ENCODE measurements around the gene TBCD. TPM values are rescaled to one million over a fixed set of nuclear protein-coding genes. Genes with fewer than 3 reads are reported as not detected.

TBCD gene
- total and polyA plus RNA-seq, 2 donors (not counting 1 experiment from before 2014, with no cell fraction given) = 22.1 to 36.7 TPM

GRCh38 chr17:82875407-82875856 is 123.6 kb downstream of the TBCD start:
- no peak overlapping the region for H3K4me3 ChIP-seq (replicated peaks in 1 of 4; ENCODE audit: control extremely low read depth in 1 of 4, insufficient read depth in 1 of 4, low read depth in 3 of 4, low read length in 4 of 4)
- no peak overlapping the region for H3K9ac ChIP-seq (ENCODE audit: insufficient read depth, low read length)
- H3K4me1 ChIP-seq (ENCODE audit: control insufficient read depth, extremely low read depth, insufficient read depth, low read length) = peaks cover 3% of the 10 kb centered on the region
- no peaks in the 10 kb centered on the region for H3K27me3 ChIP-seq (ENCODE audit: control insufficient read depth, insufficient read depth, low read length)
- no peak overlapping the region for H3K27ac ChIP-seq (ENCODE audit: insufficient read depth, low read length)
- H3K4me2 ChIP-seq (ENCODE audit: extremely low read depth, insufficient read depth, low read length) = no peak overlapping the region
- H4K20me1 ChIP-seq (ENCODE audit: control insufficient read depth, extremely low read depth, insufficient read depth, low read length) = no peaks in the 10 kb centered on the region
- H3K79me2 ChIP-seq (ENCODE audit: control insufficient read depth, insufficient read depth, low read length) = no peaks in the 10 kb centered on the region
- peaks cover 4% of the 10 kb centered on the region for H3K36me3 ChIP-seq (ENCODE audit: control insufficient read depth, insufficient read depth, low read length)
- no peak for TF ChIP-seq CTCF (conservative IDR thresholded peaks at IDR 0.05 in 1 of 2, IDR thresholded peaks at IDR 0.05 in 1 of 2; ENCODE audit: low read depth in 1 of 2, low read length in 2 of 2)
- TF ChIP-seq EZH2 (IDR thresholded peaks at IDR 0.05; ENCODE audit: low read length, missing control alignments) = no peak
- H3K9me3 ChIP-seq (ENCODE audit: control insufficient read depth, insufficient read depth, low read depth, low read length) = no peaks in the 10 kb centered on the region
- DNase-seq (ENCODE audit: low read depth in 2 of 2) = no peak
- no peak overlapping the region for H2AFZ ChIP-seq (ENCODE audit: low read length)

- Histone ChIP-seq H2AFZ (ENCODE audit: low read length) (no peak overlapping the region), H3K27me3 (ENCODE audit: control insufficient read depth, insufficient read depth, low read length) (no peaks in the 10 kb centered on the region), H3K4me2 (ENCODE audit: extremely low read depth, insufficient read depth, low read length) (no peak overlapping the region), H3K27ac (ENCODE audit: insufficient read depth, low read length) (peak overlapping the region; percentile 5), H3K4me3 (replicated peaks in 1 of 4; ENCODE audit: control extremely low read depth in 1 of 4, insufficient read depth in 1 of 4, low read depth in 3 of 4, low read length in 4 of 4) (no peak overlapping the region), H3K79me2 (ENCODE audit: control insufficient read depth, insufficient read depth, low read length) (no peaks in the 10 kb centered on the region), H3K9ac (ENCODE audit: insufficient read depth, low read length) (peak overlapping the region; percentile 13), H3K9me3 (ENCODE audit: control insufficient read depth, insufficient read depth, low read depth, low read length) (no peaks in the 10 kb centered on the region), H3K4me1 (ENCODE audit: control insufficient read depth, extremely low read depth, insufficient read depth, low read length) (peaks cover 3% of the 10 kb centered on the region), H4K20me1 (ENCODE audit: control insufficient read depth, extremely low read depth, insufficient read depth, low read length) (no peaks in the 10 kb centered on the region), H3K36me3 (ENCODE audit: control insufficient read depth, insufficient read depth, low read length) (no peaks in the 10 kb centered on the region)
- TF ChIP-seq CTCF (conservative IDR thresholded peaks at IDR 0.05 in 1 of 2, IDR thresholded peaks at IDR 0.05 in 1 of 2; ENCODE audit: low read depth in 1 of 2, low read length in 2 of 2) (no peak), EZH2 (IDR thresholded peaks at IDR 0.05; ENCODE audit: low read length, missing control alignments) (no peak)
- DNase-seq (ENCODE audit: low read depth in 2 of 2) = peak; percentile 37 to 39
Observed at GRCh38 chr17:82876149-82876548, 124.3 kb downstream of the TBCD start.

- H3K4me3 ChIP-seq (replicated peaks in 1 of 4; ENCODE audit: control extremely low read depth in 1 of 4, insufficient read depth in 1 of 4, low read depth in 3 of 4, low read length in 4 of 4) = no peak overlapping the region
- no peaks in the 10 kb centered on the region for H3K36me3 ChIP-seq (ENCODE audit: control insufficient read depth, insufficient read depth, low read length)
- no peaks in the 10 kb centered on the region for H3K9me3 ChIP-seq (ENCODE audit: control insufficient read depth, insufficient read depth, low read depth, low read length)
- H3K4me2 ChIP-seq (ENCODE audit: extremely low read depth, insufficient read depth, low read length) = no peak overlapping the region
- TF ChIP-seq EZH2 (IDR thresholded peaks at IDR 0.05; ENCODE audit: low read length, missing control alignments) (no peak), CTCF (conservative IDR thresholded peaks at IDR 0.05 in 1 of 2, IDR thresholded peaks at IDR 0.05 in 1 of 2; ENCODE audit: low read depth in 1 of 2, low read length in 2 of 2) (peak; percentile 56 to 74)
- H3K9ac ChIP-seq (ENCODE audit: insufficient read depth, low read length) = no peak overlapping the region
- no peaks in the 10 kb centered on the region for H3K79me2 ChIP-seq (ENCODE audit: control insufficient read depth, insufficient read depth, low read length)
- H3K27ac ChIP-seq (ENCODE audit: insufficient read depth, low read length) = peak overlapping the region; percentile 5
- H2AFZ ChIP-seq (ENCODE audit: low read length) = no peak overlapping the region
- H4K20me1 ChIP-seq (ENCODE audit: control insufficient read depth, extremely low read depth, insufficient read depth, low read length) = no peaks in the 10 kb centered on the region
- H3K27me3 ChIP-seq (ENCODE audit: control insufficient read depth, insufficient read depth, low read length) = no peaks in the 10 kb centered on the region
- H3K4me1 ChIP-seq (ENCODE audit: control insufficient read depth, extremely low read depth, insufficient read depth, low read length) = peaks cover 3% of the 10 kb centered on the region
- DNase-seq (ENCODE audit: low read depth in 2 of 2) = peak; percentile 70 to 83
Observed at GRCh38 chr17:82876602-82877379, 124.9 kb downstream of the TBCD start.

Measured in fibroblast of lung (primary cell).